Glomerular endothelial cell (primary cell): Measurements from ENCODE around the gene C2orf81. TPM values are rescaled to one million over a fixed set of nuclear protein-coding genes. Genes with fewer than 3 reads are reported as not detected.
A peak's percentile ranks its signal among the peaks of the same experiment; 100 is the strongest.
"Not testable (repeated sequence)": the region's sequence is repeated elsewhere in the genome, so short reads cannot be mapped to it uniquely, and the experiment has no call there.

Experiments used
- DNase-seq: peaks from one replicate; pipeline ENCODE4 v3.0.0-alpha.2; 2011; ENCODE audit warnings: low read depth, low spot score; ENCODE audit errors: extremely low read depth
- total RNA-seq: library from RNA; depleted of rRNA; stranded (reverse); fragments of >200 nt; gene quantifications from 2 replicates; pipeline ENCODE4 v1.2.3, GENCODE V29; 2015

The C2orf81 gene
- 0.34 and 0.82 TPM in 2 replicates for total RNA-seq

DNA sequence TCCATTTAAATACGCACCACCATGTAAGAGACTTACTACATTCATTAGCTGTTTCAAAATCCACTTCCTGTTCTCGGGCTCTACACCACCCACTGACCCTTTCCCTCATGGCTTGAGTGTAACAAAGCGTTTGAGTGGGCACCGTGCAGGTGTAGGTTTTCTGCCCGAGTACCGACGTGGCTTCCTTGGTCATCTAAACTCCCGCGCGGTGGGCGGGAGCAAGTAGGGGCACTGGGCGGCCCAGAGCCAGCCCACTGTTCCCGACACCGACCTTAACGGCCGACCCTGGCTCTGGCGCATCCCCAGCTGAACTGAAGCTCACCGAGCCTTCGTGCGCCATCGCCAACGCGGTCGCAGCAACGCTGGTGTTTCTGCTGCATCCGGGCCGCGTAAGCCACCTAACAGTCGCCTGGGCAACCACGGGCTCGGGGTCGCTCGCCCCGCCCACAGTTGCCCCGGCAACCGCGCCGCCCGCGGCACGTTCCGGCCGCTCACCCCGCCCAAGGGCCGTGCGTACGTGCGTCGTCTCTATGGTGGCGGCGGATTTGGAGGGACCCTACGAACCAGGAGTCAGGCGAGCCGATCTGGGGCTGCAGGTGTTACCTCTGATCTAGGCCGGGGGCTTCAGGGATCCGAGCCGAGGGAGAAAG, at the start of gene C2orf81, which contains the start of gene WDR54:
Gene C2orf81 (minus strand): TSS at position 399 of the 650 bp plus-strand sequence. CDS start 59 bp downstream, at position 340.
Gene WDR54 (plus strand): TSS at position 510 of the 650 bp plus-strand sequence. CDS start 424 bp downstream, outside the sequence.
- DNase-seq, result no peak

DNA sequence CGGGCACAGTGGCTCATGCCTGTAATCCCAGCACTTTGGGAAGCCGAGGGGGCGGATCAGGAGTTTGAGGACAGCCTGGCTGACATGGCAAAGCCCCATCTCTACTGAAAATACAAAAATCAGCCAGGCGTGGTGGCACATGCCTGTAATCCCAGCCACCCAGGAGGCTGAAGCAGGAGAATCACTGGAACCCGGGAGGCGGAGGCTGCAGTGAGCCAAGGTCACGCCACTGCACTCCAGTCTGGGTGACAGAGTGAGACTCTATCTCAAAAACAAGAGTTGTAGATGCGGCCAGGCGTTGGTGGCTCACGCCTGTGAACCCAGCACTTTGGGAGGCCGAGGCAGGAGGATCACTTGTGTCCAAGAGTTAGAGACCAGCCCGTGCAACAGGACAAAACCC, 49.3 kb upstream of the C2orf81 start:
- not testable (repeated sequence) for DNase-seq

GRCh38 chr2:74464406-74464805, 43.0 kb upstream of the C2orf81 start:
- no peak for DNase-seq

DNA sequence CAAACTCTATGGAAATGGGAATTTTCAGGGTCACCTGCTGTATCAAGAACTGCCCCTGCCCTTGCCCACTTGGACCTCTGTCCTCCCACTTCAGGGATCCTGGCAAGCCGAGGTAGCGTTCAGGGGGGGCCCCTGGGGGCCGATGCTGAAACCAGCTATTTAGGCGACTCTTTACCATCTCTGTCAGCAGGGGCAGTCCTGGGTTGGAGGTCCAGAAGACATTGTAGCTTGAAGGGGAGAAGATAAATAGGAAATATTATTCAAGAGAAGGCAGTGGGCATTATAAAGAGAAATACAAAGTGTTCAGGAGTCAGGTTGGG, 41.3 kb upstream of the C2orf81 start:
- DNase-seq, result no peak

DNA sequence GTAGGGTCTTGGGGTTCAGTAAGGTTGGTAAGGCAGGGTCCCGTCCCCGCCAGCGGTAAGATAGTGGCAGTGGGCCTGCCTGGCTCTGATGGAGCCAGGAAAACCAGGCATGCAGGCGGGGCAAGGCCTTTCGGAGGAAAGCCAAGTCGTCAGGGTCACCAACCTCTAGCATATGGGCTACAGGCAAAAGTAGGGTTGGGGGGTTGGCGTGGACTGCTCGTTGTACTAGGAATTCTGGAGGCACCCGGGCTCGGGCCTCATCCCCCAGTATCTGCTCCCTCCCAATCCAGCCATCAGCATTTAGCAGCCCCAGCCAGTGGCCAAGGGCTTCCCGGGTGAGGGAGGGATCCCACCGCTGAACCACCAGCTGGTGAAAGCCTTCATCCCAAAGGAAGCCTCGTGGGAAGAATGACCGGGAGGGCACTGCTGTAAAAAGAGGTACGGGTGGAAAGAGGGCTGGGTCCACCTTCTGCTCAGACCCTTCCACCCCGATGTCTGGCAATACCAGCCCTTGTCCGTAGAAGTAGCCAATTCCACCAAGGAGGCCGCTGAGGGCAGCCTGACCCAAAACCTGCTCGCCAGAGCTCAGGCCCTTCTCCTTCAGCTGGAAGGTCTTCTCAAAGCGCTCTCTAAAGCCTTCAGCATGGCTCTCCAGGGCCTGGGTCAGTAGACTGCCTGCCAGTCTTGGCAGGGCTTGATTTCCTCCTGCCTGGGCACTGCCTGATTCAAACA, 40.8 kb upstream of the C2orf81 start:
- DNase-seq, result no peak

GRCh38 chr2:74461187-74462053, 40.0 kb upstream of the C2orf81 start:
- DNase-seq, result no peak

GRCh38 chr2:74460187-74460586, 38.8 kb upstream of the C2orf81 start:
- DNase-seq, result not testable (repeated sequence)

DNA sequence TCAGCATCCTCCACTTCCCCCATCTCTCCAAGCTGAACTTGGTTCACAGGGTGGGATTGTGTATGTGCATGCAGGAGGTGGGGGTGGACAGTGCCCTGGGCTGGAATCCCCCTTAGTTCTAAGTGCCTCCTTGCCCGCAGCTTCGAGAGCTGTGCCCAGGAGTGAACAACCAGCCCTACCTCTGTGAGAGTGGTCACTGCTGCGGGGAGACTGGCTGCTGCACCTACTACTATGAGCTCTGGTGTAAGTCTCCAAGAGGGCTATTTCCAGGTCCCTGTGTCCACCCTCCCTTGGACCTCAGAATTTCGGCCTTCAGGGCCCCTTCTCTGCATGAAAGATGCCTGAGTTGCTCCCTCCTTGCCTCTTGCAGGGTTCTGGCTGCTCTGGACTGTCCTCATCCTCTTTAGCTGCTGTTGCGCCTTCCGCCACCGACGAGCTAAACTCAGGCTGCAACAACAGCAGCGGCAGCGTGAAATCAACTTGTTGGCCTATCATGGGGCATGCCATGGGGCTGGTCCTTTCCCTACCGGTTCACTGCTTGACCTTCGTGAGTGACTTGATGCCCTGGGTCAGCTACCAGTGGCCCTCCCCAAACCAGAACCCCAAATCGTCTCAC, 38.2 kb upstream of the C2orf81 start:
- not testable (repeated sequence) for DNase-seq

DNA sequence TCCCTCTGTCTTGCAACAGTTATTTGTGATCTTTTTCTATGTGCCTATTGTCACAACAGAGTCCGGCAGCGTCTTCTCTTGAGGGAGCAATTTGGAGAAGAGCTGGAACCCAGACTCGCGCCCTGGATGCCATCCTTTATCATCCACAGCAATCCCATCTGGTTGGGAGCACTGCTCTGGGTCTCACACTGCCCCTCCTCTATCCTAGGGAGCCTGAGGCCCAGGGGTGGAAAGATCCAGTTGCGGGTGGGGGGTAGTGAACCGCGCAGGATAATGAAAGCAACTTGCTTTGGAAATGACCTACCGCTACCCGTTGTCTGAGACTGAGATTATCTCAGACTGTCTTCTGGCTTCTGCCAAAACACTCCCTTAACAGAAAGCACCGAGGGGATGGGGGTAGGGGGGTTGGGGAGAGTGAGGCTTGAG, 37.5 kb upstream of the C2orf81 start:
- no peak for DNase-seq

GRCh38 chr2:74458132-74458937, 36.9 kb upstream of the C2orf81 start, which contains the start of gene WBP1:
WBP1 (plus strand) TSS chr2:74458438; CDS start chr2:74458603, 165 bp downstream.
- peak; percentile 100 for DNase-seq

- DNase-seq, result no peak
These were observed 36.2 kb upstream of the C2orf81 start for GRCh38 chr2:74457549-74458131.

DNA sequence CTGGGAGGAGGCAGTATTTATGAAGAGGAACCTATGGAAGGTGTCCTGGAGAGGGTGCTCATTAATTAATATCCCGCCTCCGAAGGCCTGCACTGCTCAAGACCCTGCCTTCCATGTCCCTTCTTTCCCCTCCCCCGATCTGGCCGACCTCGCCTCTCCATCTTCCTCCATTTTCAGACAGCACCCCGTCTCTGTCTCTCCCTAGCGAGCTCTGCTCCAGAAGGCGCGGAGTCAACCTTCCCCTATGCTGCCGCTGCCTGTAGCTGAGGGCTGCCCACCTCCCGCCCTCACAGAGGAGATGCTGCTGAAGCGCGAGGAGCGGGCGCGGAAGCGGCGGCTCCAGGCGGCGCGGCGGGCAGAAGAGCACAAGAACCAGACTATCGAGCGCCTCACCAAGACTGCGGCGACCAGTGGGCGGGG, 35.7 kb upstream of the C2orf81 start:
- DNase-seq, result no peak

- DNase-seq, result peak; percentile 96
These were observed 33.5 kb upstream of the C2orf81 start, which contains the start of gene INO80B for GRCh38 chr2:74454654-74455511. INO80B (plus strand) TSS chr2:74455087; CDS start chr2:74455117, 30 bp downstream.

DNA sequence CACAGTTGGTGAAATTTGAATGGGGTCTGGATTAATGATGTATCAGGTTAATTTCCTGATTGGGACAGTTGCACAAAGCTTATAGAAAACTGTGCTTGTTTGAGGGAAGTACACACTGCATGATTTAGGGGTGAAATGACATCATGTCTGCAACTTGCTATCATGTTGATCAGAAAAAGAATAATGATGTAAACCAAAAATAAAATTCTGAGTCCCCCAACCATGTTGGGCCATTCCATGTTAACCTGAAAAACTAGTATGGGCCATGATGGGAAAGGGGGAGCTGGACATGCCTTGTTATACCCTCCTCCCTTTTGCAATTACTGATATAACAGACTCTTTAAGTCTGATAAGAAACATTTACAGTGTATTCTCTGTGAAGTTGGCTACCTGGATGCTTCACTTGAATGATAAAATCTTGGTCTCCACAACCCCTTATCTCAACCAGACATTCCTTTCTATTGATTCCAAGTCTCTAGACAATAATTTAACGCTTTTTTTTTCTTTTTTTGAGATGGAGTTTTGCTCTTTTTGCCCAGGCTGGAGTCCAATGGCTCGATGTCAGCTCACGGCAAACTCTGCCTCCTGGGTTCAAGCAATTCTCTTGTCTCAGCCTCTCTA, 29.3 kb upstream of the C2orf81 start:
- no peak for DNase-seq

DNA sequence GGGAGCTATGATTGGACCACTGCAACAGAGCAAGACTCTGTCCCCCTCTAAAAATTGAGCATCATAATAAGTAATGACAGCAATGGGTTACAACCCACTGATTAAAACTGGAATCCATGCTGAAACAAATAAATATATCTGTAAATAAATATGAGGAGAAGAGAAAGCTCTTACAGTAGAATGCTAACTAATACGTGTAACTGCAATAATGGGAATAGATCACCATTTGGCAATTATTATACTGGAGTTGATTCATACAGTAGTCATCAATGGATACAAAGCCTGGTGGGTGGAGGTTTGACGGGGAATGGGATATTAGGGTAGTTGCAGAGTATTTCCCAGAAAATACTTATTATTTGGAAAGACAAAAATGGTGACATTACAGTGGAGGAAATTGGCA, 27.4 kb upstream of the C2orf81 start:
- DNase-seq, result no peak

GRCh38 chr2:74447230-74447999, 26.0 kb upstream of the C2orf81 start:
- DNase-seq, result no peak
